GM18873 (cell line): ENCODE measurements around the gene ATP11C.
"Not testable (repeated sequence)": the region's sequence is repeated elsewhere in the genome, so short reads cannot be mapped to it uniquely, and the experiment has no call there.

Experiments used
- ATAC-seq: cut with Tn5 transposase; IDR thresholded peaks from one replicate; pipeline ENCODE4 v1.9.1; 2021; ENCODE audit warnings: mild to moderate bottlenecking, moderate library complexity, moderate number of reproducible peaks; ENCODE audit not compliant: unreplicated experiment, low FRiP score

ATP11C gene

DNA sequence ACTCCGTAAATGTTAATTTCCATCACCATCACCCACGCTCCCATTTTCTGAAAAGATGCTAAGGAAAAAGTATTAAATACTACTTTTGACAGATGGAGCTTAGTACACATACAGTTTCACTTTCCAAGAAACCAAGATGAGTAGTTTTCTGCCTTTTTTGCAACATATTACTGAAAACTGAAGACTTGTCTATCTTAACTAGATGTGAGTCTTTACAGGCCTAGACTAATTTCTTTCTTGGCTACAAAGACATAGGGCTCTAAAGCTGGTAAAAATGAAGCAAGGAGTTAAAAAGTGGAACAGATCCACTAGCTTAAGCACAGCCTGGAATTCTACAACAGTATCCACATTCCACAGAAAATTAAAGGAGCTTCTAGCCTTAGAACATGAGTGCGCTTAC, 68.2 kb downstream of the ATP11C start:
- ATAC-seq, result no peak

DNA sequence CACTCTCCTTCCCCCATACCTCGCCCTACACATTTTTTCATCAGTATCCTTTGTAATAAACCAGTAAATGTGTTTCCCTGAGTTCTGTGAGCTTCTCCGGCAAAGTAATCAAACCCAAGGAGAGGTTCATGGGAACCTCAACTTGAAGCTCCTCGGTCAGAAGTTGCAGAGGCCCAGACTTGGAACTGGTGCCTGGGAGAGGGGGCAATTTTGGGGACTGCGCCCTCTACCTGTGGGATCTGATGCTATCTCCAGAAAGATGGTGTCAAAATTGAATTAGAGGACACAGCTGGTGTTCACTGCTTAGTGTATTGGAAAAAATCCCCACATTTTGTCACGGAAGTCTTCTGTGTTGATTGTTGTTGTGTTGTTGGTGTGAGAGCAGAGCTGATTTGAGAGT, 70.6 kb downstream of the ATP11C start:
- ATAC-seq, result no peak

DNA sequence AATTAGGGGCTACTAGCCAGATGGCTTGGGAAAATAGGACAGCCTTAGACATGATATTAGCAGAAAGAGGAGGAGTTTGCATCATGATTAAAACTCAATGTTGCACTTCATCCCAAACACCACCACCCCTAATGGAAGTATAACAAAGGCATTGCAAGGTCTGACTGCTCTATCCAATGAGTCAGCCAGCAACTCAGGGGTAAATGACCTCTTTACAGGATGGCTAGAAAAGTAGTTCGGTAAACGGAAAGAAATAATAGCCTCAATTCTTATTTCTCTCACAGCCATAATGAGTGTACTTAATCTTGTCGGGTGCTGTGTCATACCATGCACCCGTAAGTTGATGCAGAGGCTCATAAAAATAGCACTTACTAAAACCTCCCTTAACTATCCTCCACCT, 76.0 kb downstream of the ATP11C start:
- ATAC-seq, result not testable (repeated sequence)

DNA sequence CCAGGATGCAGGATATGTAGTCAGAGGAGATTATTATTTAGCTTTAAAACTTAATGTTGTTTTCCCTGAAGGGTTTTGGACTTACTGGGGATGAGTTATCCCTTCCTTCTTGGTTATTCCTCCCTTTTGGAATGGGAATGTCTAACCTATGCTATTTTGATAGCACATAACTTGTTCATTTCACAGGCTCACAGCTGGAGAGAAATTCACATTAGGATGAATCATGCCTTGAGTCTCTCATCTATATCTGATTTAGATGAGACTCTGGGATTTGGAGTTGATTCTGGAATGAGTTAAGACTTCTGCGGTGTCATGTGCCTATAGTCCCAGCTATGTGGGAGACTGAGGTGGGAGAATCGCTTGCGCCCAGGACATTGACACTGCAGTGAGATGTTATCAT, 81.1 kb downstream of the ATP11C start:
- no peak for ATAC-seq

DNA sequence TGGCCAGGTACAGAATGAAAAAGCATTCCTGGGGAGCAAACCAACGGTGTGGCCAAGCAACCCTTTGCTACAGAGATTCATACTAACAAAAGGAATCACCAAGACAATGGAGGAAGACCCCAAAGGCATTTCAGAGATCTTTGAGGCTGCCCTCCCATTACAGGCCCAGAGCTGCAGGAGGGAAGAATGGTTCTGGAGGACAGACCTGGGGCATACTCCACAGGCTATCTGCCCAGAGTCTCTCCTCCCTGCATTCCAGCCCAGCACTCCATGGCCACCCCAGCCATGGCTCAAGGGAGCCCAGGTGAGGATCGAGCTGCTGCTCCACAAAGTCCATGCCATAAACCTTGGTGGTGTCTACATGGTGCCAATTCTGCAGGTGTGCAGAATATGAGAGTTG, 81.9 kb downstream of the ATP11C start:
- ATAC-seq, result no peak

DNA sequence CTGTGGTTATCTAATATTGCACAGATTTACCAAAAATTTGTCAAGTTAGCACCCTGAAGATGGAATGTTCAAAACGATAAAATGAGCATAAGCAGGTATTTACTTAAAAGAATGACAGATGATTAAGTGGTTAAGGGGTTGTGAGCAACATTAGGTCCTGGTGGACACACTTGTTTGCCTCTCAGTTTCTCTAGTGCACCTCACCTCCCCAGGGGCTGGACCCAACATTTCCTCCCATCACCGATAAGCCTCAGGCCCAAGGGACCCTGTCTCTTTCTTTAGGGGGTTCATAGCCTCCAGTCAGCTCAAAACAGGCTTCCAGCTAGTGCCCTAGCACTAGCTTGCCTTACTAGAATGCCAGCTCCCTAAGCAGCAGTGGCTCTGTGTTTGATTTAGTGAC, 88.0 kb downstream of the ATP11C start:
- no peak for ATAC-seq

DNA sequence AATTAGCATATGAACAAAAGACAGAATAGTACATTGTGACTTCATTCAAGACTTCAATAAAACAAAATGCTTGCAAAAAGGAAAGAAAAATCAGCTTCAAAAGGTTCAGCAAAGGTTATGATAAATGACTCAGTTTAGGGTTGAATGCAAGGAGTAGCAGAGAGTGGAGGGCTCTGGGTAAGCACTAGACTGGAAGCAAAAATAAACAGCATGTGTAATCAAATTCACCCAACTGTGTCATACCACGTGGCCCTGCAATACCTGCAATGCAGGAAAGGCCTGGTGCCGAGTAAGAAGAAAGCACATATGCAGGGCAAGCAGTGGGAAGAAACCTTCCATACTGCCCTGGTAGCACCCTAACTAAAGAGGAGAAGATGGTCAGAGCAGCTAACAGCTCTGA, 88.7 kb downstream of the ATP11C start:
- peak; percentile 53 for ATAC-seq

DNA sequence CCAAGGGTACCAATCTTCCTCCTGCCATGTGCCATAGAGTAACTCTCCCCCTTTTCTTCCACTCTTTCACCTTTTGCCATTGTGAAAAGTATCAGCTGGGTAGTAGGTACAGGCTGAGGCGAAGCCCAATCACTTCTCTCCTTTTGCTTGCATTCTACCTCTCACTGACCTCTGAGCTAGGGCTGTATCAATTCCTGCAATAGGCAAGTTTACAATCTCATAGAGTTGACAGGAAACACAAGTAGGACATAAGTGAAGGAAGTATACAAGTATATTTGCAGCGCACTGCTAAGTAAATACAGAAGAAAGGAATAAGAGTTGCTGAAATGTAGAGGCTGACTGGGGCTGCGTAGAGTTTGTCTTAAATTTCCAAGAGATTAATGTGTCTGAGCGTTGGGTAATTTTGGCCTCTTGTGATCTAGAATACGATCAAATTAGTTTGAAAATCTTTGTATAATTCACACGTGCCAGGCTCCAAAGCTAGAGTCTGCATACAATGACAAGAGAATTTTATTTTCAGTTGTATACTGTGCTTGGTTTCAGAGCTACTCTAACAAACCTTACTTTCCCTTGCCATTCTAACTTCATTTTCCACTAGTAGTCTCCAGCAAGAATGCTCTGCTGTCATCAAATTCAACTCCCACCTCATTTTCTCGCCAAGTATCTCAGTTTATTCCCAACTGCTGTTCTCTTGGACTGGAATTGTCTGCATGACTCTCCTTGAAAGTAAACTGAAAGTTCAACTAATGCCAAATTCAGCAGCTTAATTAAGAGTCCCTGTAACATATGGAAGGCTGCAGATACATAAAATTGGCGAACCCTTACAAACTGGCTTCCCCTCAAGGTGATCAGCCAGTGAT, 90.3 kb downstream of the ATP11C start:
- no peak for ATAC-seq

DNA sequence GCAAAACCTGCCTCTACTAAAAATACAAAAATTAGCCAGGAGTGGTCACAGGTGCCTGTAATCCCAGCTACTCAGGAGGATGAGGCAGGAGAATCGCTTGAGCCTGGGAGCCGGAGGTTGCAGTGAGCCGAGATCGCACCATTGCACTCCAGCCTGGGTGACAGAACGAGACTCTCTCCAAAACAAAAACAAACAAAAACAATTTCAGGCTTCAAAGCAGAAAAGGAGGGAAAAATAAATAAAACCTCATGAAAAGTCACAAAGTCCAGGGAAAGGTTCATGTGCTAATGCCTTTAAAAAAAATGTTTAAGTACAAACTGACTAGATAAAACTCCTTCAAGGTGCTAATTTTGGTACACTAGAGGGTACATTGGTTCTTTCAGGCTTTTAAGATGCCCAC, 96.5 kb downstream of the ATP11C start:
- not testable (repeated sequence) for ATAC-seq

DNA sequence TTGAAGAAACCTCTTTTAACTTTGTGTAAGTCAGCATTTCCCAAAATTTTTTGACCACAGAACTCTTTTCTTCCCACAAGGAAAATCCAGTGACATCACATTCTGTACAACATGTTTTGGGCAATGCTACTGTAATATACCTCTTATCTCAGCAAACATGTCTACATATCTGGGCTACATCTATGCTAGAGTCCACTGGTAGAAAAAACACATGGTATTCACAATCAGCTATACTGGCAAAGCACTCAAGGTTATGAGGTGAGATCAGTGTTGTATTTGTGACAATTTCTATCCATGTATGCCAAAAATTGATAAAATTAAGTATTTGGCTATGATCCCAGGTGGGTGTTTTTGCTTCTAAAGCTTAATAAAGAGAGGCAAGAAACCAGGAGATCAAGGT, 98.0 kb downstream of the ATP11C start:
- ATAC-seq, result no peak

DNA sequence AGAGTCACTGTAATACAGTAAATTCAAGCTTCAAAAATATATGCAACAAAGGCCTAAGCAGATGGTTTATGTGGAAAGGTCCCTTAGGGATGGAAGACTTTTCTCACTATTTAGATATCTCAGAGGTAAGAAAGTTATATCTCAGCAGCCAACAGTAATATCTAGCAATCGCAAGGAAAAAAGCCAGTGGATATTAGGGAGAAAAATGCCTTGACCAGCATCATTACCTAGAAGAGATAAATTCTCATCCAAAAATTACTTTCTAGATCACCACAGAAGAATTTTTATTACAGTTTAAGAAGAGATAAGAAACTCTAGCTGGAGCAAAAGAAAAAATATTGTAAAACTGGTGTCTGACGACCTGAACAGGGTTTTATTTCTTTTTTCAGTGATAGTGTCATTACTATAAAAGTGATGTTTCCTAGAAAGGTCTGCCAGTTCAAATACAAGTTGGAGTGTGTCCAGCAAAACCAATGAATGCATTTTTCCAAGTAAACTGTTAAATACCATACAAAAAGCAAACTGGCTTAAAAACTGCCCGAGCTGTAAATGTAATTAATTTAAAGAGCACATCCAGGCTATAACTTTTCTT, 100.0 kb downstream of the ATP11C start:
- no peak for ATAC-seq

DNA sequence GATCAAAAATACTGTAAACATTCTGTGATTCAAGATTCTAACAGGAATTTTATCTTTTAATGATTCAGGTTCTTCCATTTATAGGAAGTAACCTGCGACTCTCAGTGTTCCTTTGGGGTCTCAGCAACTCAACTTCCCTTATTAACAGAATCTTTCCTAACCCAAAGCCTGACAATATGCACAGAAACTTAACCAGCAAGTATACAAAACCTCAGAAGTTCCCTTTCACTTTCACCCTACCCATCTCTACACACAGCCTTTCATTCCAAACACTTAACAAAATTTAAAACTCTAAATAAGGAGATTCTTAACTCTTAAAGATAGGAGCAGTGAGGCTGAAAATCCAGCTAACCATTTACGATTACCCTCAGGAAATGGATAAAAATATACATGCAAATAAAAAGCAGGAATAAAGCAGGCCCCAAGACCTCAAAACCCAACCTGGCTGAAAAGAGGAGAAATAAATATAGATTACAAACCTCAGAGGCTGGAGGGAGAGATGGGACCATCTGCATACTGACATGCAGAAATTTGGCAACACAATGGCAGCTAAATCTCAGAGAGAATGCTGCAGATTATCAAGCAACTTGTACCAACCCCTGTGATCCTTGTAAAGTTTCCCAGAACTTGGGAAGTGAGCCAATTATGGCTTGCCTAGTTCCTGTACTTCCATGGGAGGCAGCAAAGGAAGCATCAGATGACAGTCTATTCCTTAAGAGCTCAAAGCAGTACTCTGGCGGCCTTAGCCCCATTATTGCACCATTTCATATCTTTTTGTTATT, 101.0 kb downstream of the ATP11C start:
- peak; percentile 88 for ATAC-seq

DNA sequence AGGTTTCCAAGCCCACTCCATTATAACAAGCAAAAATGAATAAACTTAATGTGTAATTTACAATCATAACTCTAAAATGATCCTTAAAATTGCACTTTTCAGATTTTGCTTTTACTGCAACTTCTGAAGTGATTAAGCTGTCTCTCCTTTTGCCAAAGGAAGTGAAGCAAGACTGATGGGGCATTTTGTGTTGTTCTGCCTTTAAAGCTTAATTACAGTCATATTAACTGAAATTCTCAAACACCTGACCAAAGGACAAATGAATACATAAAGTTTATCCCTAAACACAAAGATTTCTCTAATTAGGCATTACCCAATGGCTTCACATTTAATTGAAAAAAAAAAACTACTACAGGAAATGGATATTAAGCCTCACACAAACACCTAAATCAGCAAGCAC, 101.8 kb downstream of the ATP11C start:
- no peak for ATAC-seq

DNA sequence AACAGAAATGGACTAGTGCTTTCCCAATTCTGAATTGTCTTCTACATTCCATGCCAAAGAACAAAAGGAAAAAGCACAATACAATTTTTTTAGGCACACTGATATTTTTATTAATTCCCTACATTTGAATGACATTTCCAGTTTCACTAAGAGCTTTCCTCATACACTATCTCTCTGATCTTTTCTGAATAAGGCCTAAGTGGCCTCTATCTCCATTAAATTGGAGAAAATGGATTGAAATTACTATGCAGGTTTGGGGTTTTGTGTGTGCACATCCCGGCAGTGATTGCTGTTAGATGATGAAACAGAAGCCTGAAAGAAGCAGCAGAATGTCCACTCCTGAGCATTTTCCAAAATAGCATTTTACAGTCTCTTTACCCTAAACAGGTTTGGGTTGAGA, 104.0 kb downstream of the ATP11C start:
- no peak for ATAC-seq

DNA sequence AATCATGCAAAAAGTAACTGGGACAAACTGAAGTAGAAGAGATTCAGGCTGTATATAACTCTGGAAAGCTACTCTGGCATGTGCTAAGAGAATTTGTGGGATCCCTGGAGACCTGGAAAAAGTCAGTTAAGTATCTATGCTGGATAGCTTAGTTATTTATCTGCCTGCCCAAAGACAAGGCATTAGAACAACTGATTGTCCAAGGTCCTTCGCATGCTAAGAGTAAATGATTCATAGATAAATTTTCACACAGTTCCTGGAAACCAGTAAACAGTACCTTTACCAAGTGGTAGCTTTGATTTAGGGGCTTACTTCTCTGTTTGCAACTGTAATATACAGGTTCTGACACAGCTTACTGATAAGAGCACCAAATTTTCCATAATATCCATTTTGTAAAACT, 104.8 kb downstream of the ATP11C start:
- ATAC-seq, result no peak

DNA sequence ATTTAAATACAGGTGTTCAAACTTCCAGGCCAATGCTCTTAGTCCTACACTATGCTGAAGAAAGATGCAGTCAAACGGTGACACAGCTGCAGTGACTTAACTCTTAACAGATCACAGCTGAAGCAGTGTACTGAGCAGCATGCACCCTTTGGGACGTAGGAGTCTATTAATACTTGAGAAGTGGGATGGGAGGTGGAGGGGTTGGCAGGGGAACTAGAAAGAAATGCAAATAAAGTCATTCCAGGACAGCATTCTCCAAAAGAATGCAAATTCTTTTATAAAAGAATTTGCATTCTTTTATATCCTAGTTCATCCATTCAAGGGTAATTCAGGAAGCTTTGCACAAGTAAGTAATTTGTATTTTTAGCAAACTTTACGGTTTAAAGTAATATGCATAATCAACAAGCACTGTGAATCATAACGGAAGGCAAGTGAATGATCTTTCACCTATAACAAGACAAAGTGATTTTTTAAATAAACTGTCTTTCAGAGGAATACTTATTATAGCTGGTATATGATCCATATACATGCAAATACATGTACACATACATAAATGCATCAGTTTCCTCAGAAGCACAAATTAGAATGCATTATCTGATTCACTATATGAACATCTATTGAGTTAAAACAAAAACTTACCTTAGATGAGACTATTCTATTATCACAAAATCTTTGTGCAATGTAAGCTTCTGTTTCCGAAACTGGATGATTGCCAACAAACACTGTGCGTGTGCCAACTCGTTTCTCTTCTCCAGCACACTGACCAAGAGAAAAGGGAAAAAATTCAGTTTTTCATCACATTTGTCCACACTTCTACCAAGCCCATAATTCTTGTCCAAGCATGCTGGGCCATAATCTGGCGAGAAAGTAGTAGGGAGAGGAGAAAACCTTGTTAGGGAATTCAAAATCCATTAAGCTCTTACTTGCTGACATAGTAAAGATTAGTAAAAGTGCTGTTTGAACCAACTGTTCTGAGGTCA, 106.5 kb downstream of the ATP11C start:
- no peak for ATAC-seq

DNA sequence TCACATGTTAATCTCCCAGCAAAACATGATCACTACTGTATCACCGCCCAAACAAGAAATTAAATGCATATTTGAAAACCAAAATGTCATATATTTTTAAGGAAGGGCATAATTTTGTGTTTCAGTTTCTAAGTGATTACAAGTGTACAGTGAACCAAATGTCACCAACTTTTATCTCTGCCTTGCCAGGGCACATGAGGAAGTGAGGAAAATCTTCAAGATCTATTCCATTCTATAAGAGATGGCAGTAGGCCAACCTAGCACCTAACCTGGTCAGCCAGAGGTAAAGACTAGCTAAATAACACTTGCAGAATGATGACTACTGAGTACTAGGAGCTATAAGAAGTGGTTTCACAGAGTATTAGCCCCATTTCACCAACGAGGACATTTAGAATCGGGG, 107.2 kb downstream of the ATP11C start:
- ATAC-seq, result no peak

DNA sequence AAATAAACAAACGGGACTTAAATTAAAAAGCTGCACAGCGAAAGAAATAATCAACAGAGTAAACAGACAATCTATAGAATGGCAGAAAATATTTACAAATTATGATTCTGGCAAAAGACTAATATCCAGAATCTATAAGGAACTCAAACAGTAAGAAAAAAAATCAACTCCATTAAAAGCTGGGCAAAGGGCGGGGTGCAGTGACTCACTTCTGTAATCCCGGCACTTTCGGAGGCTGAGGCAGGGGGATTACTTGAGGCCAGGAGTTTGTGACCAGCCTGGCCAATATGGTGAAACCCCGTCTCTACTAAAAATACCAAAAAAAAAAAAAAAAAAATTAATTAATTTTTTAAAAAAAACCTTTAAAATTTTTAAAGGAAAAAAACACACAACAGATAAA, 109.0 kb downstream of the ATP11C start:
- no peak for ATAC-seq

DNA sequence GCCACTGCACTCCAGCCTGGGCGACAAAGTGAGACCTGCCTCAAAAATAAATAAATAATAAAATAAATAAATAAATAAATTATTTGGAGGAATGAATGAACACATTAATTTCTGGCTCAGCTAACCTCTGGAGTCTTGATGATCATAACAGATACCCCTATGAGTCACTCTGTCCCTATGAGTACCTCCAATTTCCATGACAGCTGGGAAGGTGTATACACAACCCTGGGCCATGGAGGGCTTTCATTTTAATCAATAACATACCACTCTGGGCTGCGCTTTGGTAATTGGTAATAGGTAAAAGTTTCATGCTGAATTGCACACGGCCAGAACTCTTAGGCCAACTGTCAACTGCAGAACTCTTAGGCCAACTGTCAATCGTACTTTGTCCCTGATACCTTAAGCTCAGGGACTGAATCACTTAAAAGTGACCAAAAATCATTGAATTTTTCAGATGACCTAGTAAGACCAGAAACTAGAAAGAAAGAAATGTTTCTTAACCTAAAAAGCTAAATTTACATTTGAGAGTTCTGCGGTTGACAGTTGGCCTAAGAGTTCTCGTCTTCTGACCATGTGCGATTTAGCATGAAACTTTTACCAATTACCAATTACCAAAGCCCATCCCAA, 112.4 kb downstream of the ATP11C start:
- no peak for ATAC-seq

DNA sequence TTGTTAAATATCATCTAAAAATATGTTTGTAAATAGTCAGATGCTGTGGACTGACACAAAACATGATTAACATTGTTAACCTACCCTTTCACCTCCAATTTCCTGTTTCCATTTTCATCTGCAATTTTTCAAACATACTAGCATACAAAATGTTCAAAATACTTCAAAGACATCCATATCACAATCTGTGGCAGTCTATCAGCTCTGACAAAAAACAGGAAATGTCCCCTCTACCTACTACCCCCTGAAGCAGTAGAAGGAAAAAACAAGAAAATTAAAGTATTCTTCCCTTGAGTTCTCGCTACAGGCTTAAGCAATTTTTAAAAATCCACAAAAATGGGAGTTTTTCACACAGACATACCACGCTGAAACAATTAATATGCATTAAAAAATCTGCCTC, 116.6 kb downstream of the ATP11C start:
- no peak for ATAC-seq
